Measurements from ENCODE around the gene OXER1. TPM values are rescaled to one million over a fixed set of nuclear protein-coding genes. Genes with fewer than 3 reads are reported as not detected.

OXER1 gene
- total RNA-seq, 4 donors from 2014 or later = 0.78 to 1.3 (median 0.98) TPM; not detected in 1

- Histone ChIP-seq H3K27me3 (no peaks in the 10 kb centered on the region), H3K9me3 (no peaks in the 10 kb centered on the region), H3K4me1 (peaks cover 0 to 6% of the 10 kb centered on the region in 2 donors), H3K4me3 (replicated peaks in 1 of 3) (no peak overlapping the region), H3K36me3 (no peaks in the 10 kb centered on the region), H3K27ac (no peak overlapping the region)
- intact Hi-C loops (cut with DNase I) = no loop called here
- no peak for DNase-seq
- TF ChIP-seq POLR2A (IDR thresholded peaks at IDR 0.05) = no peak
- no peak for TF ChIP-seq CTCF (IDR thresholded peaks at IDR 0.05)
- WGBS, 2 donors = 69 to 81% methylated on average over 3 of the region's 3 CpGs
Measured at GRCh38 chr2:42787424-42787787, 23.5 kb upstream of the OXER1 start.

- DNase-seq = no peak
- intact Hi-C loops (cut with DNase I) = no loop called here
- H3K27ac ChIP-seq = no peak overlapping the region
- no peaks in the 10 kb centered on the region for H3K36me3 ChIP-seq
- H3K4me3 ChIP-seq (replicated peaks in 1 of 3) = no peak overlapping the region
- H3K9me3 ChIP-seq = no peaks in the 10 kb centered on the region
- TF ChIP-seq CTCF (IDR thresholded peaks at IDR 0.05) (no peak), POLR2A (IDR thresholded peaks at IDR 0.05) (no peak)
- no peaks in the 10 kb centered on the region for H3K27me3 ChIP-seq
- WGBS, 2 donors = 88 to 95% methylated on average over 13 to 14 of the region's 15 CpGs
- peaks cover 0 to 1% of the 10 kb centered on the region in 2 donors for H3K4me1 ChIP-seq
Measured at GRCh38 chr2:42786561-42787345, 22.8 kb upstream of the OXER1 start.

- no peak for DNase-seq
- no peak overlapping the region for H3K4me3 ChIP-seq (replicated peaks in 1 of 3)
Measured at GRCh38 chr2:42784204-42784880, 20.4 kb upstream of the OXER1 start.

GRCh38 chr2:42783511-42783910 is 19.6 kb upstream of the OXER1 start:
- no peak overlapping the region for H3K4me3 ChIP-seq (replicated peaks in 1 of 3)
- H3K36me3 ChIP-seq = no peaks in the 10 kb centered on the region
- TF ChIP-seq POLR2A (IDR thresholded peaks at IDR 0.05) (no peak), CTCF (IDR thresholded peaks at IDR 0.05) (no peak)
- no peaks in the 10 kb centered on the region for H3K27me3 ChIP-seq
- WGBS, 2 donors = 84 to 90% methylated on average over 9 of the region's 9 CpGs
- intact Hi-C loops (cut with DNase I) = no loop called here
- H3K9me3 ChIP-seq = no peaks in the 10 kb centered on the region
- no peaks in the 10 kb centered on the region for H3K4me1 ChIP-seq
- DNase-seq = no peak
- H3K27ac ChIP-seq = no peak overlapping the region

More at GRCh38 chr2:42784204-42784880, 20.4 kb upstream of the OXER1 start:
- 80 to 86% methylated on average over 6 of the region's 7 CpGs for WGBS, 2 donors
- Histone ChIP-seq H3K27ac (no peak overlapping the region), H3K27me3 (no peaks in the 10 kb centered on the region), H3K36me3 (no peaks in the 10 kb centered on the region), H3K9me3 (no peaks in the 10 kb centered on the region), H3K4me1 (no peaks in the 10 kb centered on the region)
- TF ChIP-seq POLR2A (IDR thresholded peaks at IDR 0.05) = no peak
- TF ChIP-seq CTCF (IDR thresholded peaks at IDR 0.05) = no peak
- intact Hi-C loops (cut with DNase I) = no loop called here

GRCh38 chr2:42781181-42781580 is 17.2 kb upstream of the OXER1 start:
- Histone ChIP-seq H3K9me3 (no peaks in the 10 kb centered on the region), H3K27me3 (no peaks in the 10 kb centered on the region), H3K36me3 (no peaks in the 10 kb centered on the region), H3K27ac (no peak overlapping the region), H3K4me1 (no peaks in the 10 kb centered on the region), H3K4me3 (replicated peaks in 1 of 3) (no peak overlapping the region)
- no peak for DNase-seq
- no peak for TF ChIP-seq CTCF (IDR thresholded peaks at IDR 0.05)
- TF ChIP-seq POLR2A (IDR thresholded peaks at IDR 0.05) = no peak
- intact Hi-C loops (cut with DNase I) = no loop called here
- 88 to 95% methylated on average over 1 of the region's 1 CpG for WGBS, 2 donors

Data from thyroid gland (tissue), 4 donors.